NCI-H345 (cell line): Measurements from ENCODE around the gene BCL11B.

Source experiments
- DNase-seq: peaks from one replicate; lab custom pipeline; 2025; lab: John Stamatoyannopoulos, UW

BCL11B gene

GRCh38 chr14:99159341-99160340 is 112.4 kb downstream of the BCL11B start:
- DNase-seq = no peak

- no peak for DNase-seq
These were observed 113.3 kb downstream of the BCL11B start for GRCh38 chr14:99158646-99159165.

- no peak for DNase-seq
These were observed 113.8 kb downstream of the BCL11B start for GRCh38 chr14:99158150-99158549.

GRCh38 chr14:99157676-99158075 is 114.3 kb downstream of the BCL11B start:
- no peak for DNase-seq

- no peak for DNase-seq
These were observed 114.8 kb downstream of the BCL11B start for GRCh38 chr14:99157246-99157645.

- DNase-seq = no peak
These were observed 115.2 kb downstream of the BCL11B start for GRCh38 chr14:99156814-99157213.

GRCh38 chr14:99156090-99156425 is 115.9 kb downstream of the BCL11B start:
- no peak for DNase-seq

- no peak for DNase-seq
These were observed 116.6 kb downstream of the BCL11B start for GRCh38 chr14:99155173-99156089.

- DNase-seq = no peak
These were observed 121.8 kb downstream of the BCL11B start for GRCh38 chr14:99150236-99150635.

- DNase-seq = no peak
These were observed 123.0 kb downstream of the BCL11B start for GRCh38 chr14:99148861-99149610.

GRCh38 chr14:99148131-99148530 is 123.9 kb downstream of the BCL11B start:
- no peak for DNase-seq

- no peak for DNase-seq
These were observed 124.6 kb downstream of the BCL11B start for GRCh38 chr14:99147366-99147740.

GRCh38 chr14:99146616-99147365 is 125.2 kb downstream of the BCL11B start:
- DNase-seq = no peak

- DNase-seq = no peak
These were observed 126.7 kb downstream of the BCL11B start for GRCh38 chr14:99145307-99145706.

- DNase-seq = no peak
These were observed 128.2 kb downstream of the BCL11B start for GRCh38 chr14:99143793-99144192.

GRCh38 chr14:99143126-99143525 is 128.9 kb downstream of the BCL11B start:
- DNase-seq = no peak

- DNase-seq = no peak
These were observed 130.8 kb downstream of the BCL11B start for GRCh38 chr14:99141236-99141635.

- no peak for DNase-seq
These were observed 132.8 kb downstream of the BCL11B start for GRCh38 chr14:99138999-99139865.

- no peak for DNase-seq
These were observed 134.0 kb downstream of the BCL11B start for GRCh38 chr14:99137913-99138571.
